Measurements from ENCODE around the gene NUTM2E.
"Not testable (repeated sequence)": the region's sequence is repeated elsewhere in the genome, so short reads cannot be mapped to it uniquely, and the experiment has no call there.

NUTM2E gene, protein sequence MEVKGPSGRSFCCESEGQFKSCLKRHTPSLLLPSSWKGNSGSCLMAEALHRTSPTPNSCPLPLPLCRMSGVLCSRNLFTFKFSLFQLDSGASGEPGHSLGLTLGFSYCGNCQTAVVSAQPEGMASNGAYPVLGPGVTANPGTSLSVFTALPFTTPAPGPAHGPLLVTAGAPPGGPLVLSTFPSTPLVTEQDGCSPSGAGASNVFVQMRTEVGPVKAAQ (N-terminal part only)
- 0 to 0.99 (median 0.20) reads per million in 18 experiments for total RNA-seq

DNA sequence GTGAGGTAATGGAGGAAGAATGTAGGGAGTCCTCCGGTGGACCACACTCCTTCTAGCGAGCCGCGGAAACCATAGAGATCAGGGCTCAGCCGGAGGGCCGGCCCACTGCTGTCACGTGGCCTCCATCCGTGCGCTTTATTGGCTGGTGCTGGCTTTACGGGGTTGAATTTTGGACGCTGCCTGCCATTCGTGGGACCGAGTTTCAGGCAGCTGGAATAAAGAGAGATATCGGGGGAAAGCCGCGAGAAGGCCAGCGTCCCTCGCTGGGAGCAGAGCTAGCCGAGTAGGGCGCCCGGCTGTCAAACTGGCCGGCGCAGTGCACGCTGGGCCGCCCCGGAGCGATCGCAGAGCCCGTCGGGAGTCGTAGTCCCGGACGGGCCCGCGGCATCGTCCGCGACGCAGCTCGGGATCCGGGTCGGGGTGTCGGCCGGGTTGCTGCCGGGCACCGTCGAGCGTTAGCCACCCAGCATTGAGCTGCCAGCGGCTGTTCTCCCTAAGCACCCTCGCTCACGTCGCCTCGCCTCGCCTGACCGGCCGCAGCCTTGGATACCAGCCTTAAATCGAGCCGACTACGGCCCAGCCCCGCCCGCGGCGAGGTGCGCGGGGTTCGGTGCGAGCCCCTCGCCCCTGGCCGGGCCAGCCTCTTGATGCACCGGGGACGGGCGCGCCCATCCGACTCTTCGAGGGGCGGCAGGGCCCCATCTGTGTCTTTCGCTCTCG is at the start of gene NUTM2E:
Gene NUTM2E, plus strand, starts transcription at position 244 of the 720 bp plus-strand sequence. CDS start 15,002 bp downstream, outside the sequence.
- peak; percentile 64 to 71 for DNase-seq

DNA sequence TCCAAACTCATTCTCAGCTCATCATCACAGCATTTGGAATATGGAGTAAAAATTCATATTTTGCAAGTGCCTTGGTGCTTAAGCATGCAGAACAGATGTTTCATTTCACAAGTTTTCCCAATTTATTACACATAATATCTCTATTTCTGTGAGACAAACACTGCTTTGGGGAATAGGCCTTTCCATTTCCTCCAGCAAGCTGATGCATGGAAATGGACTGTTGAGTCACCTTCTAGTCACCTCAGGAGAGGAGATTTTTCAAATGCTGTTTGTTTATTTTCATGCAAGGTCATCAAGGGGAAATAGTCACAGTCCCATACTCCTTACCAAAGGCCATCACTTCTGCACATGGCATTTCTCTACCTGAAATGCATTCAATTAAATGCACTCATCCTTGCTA is 48.5 kb upstream of the NUTM2E start:
- not testable (repeated sequence) for DNase-seq

DNA sequence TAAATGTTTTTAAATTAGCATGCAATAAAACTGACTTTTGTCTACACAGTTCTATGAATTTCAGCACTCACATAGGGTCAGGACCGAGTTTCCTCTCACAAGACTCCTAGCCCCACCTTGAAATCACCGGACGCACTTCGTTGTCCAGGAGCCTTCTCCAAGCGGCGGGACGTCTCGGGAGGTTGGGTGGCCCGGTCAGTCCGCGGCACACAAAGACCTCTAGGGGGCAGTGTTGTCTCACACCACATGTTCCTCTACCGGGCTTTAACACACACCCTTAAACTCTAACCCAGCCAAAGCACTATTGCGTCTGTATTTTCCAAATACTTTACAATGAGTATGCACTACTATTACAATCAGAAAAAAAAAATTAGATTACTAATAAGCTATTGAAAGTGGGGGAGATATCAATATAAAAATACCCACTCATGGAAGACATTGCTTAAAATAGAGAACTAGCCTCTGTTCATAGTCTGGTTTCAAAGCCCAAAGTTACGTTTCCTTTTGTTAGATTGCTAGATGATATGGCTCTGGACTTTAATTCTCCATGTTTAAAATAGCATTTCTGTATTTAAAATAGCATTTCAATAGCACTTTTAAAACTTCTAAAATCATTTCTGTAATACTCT is 47.1 kb upstream of the NUTM2E start:
- DNase-seq, result peak; percentile 59 to 65

DNA sequence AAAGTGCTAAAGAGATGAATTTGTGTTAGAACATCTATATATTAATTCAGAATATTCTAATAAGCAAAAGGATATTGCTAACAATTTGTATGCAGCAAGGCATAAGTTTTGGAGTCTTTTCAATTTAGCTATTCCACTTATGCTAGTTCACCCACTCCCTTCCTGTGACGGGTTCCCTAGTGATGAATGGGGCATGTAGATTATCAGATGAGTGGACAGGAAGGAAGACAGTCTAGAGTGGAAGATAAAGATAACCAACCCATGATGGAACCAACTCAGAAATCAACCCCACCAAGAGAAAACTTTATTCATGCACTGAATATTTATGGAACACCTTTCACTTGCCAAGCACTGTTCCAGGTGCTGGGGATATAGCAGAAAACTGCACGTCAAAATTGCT is 46.5 kb upstream of the NUTM2E start:
- not testable (repeated sequence) for DNase-seq

DNA sequence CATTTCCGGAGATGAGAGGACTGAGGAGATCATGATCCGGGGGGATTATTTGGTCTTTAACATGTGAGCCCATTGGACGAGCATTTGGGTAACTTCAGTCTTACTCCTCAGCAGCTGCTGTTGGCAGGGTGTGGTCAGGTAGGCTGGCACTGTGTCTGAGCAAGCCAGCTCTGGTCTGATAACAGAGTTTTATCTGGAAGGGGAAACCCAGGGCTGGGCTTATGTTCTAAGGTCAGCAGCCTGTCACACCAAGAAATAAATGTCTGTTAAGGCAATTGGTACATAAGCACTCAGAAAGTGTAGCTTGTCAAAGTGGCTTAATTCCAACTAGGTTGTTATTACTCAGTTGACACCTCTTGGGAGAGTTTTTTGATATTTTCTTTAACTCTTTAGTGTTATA is 45.0 kb upstream of the NUTM2E start:
- not testable (repeated sequence) for DNase-seq

DNA sequence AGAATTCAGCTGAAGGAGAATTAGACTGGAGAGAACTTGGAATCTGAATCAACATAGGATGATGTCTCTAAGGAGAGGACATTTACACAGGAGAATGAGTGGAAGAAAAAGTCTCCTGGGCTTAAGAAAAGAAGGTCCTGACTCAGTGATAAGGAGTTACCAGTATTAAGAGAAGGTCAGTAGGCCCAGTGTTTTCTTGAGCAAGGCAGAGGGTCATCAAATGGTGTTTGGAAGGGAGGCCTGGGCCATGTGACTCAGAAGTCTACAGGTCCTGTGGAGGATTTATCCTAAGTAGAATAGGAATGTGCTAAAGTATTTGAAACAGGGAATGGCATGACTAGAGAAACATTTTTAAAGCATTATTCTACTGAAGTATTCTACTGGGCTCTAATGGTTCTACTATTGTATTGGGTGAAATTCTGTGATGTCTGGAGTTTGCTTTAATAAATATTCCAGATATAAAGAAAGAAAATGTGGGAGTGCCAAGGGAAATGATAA is 39.0 kb upstream of the NUTM2E start:
- DNase-seq, result not testable (repeated sequence)

DNA sequence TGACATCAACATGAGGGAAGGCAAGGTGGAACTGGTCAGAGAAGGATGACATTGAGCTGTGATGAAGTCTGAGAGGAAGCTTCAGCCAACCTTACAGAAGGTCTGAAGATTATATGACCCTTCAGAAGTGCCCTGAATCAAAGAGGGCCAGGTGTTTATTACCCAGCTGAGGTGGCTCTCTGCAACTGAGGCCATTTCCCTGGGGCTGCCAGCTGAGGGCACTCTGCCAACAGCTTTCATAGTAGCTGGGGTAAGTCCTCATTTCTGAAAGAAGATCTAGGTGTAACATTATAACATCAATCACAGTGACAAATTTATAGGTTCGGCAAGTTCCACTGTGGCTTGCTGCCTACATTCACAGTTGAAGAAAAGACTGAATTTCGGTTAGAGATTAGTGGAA is 37.2 kb upstream of the NUTM2E start:
- not testable (repeated sequence) for DNase-seq

DNA sequence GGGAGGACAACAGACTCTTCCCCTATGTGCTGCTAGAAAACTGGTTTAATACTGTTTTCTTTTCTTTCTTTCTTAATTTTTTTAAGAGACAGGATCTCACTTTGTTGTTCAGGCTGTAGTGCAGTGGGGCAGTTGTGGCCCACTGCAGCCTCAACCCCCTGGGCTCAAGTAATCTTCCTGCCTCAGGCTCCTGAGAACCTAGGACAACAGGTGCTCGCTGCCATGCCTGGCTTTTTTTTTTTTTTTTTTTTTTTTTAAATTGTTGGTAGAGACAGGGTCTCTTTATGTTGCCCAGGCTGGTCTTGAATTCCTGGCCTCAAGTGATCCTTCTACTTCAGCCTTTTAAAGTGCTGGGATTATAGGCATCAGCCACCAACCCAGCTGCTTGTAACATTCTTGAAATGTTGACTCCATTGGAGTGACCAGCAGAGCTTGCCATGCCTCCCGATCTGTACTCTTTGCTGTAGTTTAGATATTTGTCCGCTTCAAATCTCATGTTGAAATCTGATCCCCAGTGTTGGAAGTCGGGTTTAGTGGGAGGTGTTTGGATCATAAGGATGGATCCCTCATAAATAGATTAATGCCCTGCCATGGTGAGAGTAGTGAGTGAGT is 34.5 kb upstream of the NUTM2E start:
- DNase-seq, result not testable (repeated sequence)

DNA sequence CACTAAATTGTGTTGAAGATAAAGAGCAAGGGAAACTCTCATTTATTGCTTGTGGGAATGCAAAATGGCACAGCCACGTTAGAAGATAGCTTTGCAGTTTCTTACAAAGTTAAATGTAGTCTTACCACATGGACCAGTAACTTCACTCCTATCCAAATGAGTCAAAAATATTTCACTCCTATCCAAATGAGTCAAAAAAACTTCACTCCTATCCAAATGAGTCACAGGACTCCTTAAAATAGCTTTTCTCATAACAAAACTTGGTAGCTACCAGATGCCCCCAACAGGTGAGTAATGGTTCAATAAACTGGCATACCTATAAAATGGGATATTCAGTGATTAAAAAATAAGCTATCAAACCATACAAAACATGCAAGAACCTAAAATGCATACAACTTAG is 27.2 kb upstream of the NUTM2E start:
- not testable (repeated sequence) for DNase-seq

DNA sequence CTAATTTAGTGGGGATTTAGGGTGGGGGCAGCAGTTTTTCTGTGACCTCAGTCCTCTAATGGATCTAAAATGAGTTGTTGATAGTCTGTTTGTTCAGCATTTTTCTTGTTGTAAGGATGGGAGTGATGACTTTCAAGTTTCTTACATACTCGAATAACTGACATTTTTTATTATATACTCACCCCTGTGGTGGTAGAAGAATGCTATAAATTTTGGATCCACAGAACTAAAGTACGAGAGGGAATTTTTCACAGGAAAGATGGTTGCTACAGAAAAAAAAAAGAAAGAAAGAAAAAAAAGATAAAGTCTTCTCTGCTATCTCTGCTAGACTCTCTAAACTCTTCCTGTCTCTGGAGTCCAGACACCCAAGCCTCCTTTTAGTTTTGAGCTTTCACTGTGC is 20.7 kb upstream of the NUTM2E start:
- DNase-seq, result not testable (repeated sequence)

DNA sequence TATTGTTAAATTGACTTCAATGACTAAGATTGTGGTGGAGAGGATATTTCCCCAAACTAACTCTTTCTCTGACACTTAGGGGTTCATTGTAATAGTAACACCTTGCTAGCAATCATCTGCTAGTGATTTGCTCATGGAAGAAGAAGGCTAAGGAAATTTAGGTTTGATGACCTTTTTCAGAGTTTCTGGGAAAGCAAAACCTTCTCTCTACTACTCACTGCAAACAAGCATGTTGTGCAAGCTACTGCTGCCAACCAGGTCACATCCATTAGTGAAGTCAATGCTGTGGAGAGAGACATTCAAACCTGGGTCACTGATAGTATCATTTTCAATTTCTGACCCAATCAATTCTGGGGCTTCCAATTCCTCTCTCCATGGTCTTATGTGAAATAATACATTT is 14.6 kb upstream of the NUTM2E start:
- not testable (repeated sequence) for DNase-seq

DNA sequence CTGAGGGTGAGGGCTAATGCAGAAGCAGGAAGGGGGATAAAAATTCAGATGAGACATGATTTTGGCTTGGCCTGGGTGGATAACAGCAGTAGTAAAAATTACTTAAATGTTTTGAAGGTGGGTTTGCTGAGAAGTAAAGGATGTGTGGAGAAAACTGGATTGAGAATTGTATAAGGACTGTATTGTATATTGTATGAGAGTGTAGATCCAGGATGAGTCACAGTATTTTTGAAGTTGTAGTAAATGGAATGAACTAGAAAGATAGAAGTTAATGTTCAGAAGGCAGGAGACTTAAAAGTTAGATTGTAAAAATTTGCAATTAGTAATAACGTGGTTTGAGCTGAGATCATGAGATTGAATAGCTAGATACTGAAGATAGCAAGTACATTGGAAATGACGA is 10.2 kb upstream of the NUTM2E start:
- not testable (repeated sequence) for DNase-seq

DNA sequence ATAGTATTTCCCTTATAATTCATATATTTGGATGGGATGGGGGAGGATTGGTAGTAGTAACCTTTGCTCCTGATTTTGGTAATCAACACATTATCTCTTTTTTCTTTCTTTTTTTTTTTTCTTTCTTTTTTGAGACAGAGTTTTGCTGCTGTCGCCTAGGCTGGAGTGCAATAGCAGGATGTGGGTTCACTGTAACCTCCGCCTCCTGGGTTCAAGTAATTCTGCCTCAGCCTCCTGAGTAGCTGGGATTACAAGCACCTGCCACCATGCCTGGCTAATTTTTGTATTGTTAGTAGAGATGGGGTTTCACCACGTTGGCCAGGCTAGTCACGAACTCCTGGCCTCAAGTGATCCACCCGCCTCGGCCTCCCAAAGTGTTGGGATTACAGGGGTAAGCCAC is 3.2 kb upstream of the NUTM2E start:
- not testable (repeated sequence) for DNase-seq

DNA sequence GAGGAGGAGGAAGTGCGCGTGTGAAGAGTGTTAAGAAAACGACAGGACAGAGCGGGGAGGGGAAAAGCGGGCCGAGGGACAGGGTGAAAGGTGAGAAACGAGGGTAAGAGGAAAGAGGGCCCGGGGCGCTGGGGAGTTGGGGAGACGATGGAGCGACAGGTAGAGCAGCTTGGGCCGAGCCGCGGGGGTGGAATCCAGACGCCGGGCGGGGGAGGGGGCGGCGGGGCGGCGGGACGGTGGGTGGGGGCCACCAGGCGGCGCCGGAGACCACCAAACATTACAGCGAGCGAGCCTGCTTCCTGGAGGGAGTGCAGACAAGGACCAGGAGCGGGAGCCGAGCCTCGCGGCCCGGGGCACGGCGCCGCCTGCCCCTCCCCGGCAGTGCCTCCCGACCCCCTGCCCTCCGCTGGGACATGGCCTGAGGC is 940 bp upstream of the NUTM2E start:
- not testable (repeated sequence) for DNase-seq

DNA sequence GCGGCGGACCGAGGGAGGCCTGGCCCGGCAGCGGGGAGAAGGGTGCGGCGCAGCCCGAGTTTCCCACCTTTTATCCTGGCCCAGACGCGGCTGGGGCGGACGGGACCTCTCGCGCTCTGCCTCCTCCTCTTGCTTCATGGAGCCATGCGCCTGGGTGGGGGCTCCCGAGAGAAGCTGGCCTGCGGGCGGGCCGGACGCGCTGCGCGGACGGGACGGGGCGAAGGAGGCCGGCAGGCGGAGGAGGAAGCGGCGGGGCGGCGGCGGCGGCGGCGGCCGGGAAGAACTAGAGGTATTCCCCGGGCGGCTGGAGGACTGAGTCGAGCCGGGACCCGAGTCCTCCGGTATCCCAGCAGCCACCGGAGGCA is 426 bp upstream of the NUTM2E start:
- DNase-seq, result peak; percentile 10 to 17

DNA sequence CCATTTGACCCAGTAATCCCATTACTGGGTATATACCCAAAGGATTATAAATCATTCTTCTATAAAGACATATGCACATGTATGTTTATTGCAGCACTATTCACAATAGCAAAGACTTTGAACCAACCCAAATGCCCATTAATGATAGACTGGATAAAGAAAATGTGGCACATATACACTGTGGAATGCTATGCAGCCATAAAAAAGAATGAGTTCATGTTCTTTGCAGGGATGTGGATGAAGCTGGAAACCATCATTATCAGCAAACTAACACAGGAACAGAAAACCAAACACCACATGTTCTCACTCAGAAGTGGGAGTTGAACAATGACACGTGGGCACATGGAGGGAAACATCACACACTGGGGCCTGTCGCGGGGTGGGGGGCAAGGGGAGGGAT is 7.3 kb downstream of the NUTM2E start:
- DNase-seq, result not testable (repeated sequence)

DNA sequence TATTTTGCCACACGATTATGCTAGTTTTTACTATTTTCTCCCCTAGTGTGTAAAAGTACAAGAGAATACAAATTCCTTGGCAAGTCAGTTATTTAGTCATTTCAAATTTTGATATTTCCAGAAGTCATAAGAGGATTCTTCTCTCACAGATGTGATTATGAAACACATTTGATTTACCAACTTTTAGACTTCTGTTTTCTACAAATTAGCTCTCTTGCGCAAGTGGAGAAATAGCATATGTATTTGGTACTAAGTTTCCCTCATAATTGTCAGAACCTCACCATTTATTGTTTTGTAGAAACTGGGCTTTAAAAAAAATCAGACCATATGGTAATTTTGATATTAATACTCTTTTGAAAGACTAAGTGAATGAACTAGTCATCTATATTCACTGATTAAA is 9.4 kb downstream of the NUTM2E start:
- DNase-seq, result peak in 1 of 2 donors; percentile 55

DNA sequence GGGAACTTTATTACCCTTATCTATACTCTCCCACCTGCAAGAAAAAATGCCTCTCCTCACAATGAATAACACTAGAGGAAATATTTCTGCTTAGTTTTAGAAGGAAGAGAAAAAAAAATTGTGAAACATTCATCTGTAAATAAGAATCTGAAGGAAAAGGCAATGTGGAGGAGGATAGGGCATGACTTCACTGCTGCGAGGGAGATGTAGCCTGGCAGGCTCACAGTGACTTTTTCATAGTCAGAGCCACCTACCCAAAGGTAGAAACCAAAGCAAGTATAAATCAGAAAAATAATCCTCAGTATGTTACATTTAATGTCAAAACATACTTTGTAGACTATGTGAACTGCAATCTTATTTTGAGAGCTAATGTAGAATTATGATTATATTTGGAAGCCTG is 10.4 kb downstream of the NUTM2E start:
- peak in 1 of 2 donors; percentile 19 for DNase-seq

DNA sequence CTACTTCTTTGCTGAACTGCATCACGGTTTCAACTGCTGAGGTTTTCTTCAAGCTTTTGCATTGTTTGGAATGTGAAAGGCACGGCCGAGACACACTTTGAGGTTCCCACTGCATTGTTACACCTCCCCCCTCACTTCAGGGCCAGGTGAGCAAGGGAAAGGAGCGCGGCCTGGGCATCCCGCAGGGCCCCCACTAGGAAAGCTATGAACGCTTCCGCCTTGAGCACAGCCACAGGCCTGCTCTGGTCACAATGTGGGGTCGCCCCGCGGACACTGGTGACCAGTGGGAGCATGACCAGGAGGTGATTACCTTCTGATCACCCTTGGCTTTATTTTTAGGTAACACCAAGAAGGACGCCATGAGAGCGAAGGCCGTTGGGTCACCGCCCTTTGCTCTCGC is 11.9 kb downstream of the NUTM2E start:
- not testable (repeated sequence) for DNase-seq

DNA sequence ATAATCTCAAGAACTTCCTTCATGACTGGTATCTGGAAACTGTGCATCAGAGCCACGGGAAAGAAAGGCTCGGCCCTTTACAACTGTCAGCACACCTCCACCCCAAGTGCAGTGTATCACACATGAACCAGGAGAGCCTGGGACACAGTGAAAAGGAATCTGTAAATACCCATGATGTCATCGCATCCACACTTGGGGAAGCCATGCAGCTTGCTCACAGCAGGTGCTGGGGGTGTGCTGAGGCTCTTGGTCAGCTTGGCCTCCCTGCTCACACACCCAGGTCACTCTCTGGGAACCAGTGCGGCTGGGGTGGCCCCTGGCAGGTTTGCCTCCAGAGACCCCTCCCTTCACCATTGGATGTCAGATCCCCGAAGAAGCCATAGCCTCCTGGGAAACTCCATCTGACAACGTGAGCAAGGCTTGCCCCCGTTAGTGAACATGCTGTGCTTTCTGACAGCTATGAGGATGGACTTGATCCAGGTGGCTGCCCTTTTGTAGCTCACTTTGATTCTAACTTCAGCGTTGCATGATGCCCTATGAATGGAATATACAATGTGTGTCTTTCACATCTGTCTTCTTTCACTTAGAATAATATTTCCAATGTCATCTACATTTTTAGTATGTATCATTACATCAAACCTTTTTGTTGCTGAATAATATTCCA is 26.8 kb downstream of the NUTM2E start:
- DNase-seq, result not testable (repeated sequence)

DNA sequence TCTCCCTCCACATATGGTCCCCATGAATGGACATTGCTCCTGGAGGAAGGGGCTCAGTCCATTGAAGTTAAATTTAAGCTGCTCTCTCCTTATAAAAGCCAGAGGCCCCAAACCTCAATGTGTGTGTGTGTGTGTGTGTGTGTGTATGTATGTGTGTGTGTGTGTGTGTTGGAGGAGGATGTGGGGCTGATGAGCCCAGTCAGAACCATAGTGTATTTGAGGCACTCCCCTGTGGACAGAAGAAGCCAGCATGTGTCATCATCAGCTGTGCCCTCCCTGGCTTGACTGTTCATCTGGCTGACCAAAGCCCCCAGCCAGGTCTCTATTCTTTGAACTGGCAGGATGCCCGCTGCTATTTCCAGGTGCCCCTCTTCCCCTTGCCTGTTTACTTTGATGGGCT is 35.7 kb downstream of the NUTM2E start:
- not testable (repeated sequence) for DNase-seq

DNA sequence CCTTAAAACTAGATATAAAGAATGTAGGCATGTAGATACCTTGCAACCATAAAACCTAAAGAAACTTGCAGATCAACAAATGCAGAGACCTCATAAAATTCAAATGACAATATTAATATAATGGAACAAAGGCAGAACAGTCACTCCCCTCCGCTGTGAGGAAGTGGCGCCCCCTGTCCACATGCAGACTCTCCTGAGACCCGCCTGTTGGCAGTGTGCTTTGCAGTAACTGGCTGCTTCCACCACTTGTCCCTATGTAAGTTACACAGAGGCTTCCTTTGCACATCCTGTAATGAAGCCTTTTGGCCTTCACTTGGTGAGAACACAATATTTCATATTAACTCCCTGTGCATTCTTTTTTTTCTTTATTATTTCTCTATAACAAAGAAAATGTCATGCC is 36.3 kb downstream of the NUTM2E start:
- not testable (repeated sequence) for DNase-seq

All from inflammatory macrophage (primary cell).